22Rv1 (cell line): Measurements from ENCODE around the gene CDC42BPB.
A peak's percentile ranks its signal among the peaks of the same experiment; 100 is the strongest.

Experiments
- H3K27ac ChIP-seq: fragments of 450-650 bp; 2 replicates; pipeline ENCODE4 v1.5.1; 2017
- CTCF ChIP-seq: fragments of 450-650 bp; IDR thresholded peaks from 2 replicates; pipeline ENCODE4 v1.5.1; 2017; ENCODE audit warnings: mild to moderate bottlenecking
- ZFX ChIP-seq: fragments of 450-650 bp; IDR thresholded peaks from 2 replicates; pipeline ENCODE4 v1.6.1; 2017; ENCODE audit warnings: antibody characterized with exemption, borderline replicate concordance

CDC42BPB gene

GRCh38 chr14:103085106-103086091, 28.1 kb upstream of the CDC42BPB start:
- TF ChIP-seq CTCF: peak; percentile 80
- no peak for TF ChIP-seq ZFX
- H3K27ac ChIP-seq: no peak overlapping the region

DNA sequence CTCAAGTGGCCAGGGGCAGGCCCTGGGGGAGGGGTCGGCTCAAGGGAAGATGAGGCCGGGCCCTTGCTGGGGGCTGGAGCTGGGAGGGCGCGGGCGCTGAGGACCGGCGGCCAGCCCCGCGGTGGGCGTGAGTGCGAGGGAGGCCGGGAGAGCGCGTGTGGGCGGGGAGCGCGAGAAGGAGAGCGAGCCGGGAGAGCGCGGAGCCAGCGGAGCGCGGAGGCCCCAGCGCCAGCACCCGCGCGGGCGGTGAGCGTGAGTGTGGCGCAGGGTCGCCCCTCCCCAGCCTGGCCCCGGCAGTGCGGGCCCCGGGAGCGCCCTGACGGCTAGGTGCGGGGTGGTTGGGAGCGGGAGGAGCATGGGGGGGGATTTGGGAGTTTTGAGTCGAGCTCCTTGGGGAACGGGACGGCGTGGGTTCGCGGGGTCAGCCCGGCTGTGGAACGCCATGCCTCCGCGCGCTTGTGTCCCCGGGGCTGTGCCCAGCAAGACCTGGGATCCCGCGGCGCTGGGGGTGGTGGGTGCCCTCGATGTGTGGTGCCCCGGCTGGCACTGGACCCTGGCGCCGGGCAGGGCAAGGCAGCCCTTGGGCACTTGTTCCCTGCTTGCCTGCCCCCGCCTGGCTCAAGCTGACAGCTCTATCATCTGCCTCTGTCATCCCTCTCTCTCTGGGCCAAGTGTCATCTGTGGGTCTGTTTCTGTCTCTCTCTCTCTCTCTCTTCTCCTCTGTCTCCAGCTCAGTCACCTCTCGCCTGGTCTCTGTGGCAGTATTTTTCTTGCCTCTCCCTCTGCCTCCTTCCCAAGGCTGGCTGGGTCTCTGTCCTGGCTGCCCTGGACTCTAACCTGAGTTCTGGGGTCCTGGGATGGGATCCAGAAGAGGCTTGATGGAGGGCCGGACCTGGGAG, 26.9 kb upstream of the CDC42BPB start, which contains the start of gene LBHD2:
Gene LBHD2 (plus strand): TSS at position 190 of the 899 bp plus-strand sequence. CDS start 1,803 bp downstream, outside the sequence.
- TF ChIP-seq ZFX: no peak
- no peak for TF ChIP-seq CTCF
- no peak within 1 kb of the TSS for H3K27ac ChIP-seq

DNA sequence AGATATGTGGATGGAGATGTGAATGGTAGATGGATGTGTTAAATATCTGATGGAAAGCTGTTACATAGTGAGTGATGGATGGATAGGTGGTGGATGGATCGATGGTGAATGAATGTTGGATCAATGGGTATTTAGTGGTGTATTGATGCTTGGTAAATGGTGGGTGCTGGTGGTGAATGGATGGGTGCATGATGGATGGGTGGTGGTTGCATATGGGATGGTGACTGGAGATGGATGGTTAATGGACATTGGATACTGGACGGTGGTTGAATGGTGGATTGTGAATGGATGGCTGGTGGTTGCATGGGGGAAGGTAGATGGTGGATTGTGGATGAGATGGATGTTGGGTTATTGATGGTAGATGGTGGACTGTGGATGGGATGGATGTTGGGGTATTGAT, 24.6 kb upstream of the CDC42BPB start:
- TF ChIP-seq ZFX (no peak), CTCF (no peak)
- H3K27ac ChIP-seq: no peak overlapping the region

GRCh38 chr14:103078860-103079587, 21.7 kb upstream of the CDC42BPB start:
- TF ChIP-seq CTCF: no peak
- no peak for TF ChIP-seq ZFX
- H3K27ac ChIP-seq: no peak overlapping the region

- TF ChIP-seq ZFX (no peak), CTCF (peak; percentile 79)
- no peak overlapping the region for H3K27ac ChIP-seq
Measured at GRCh38 chr14:103078420-103078749, 21.0 kb upstream of the CDC42BPB start.

GRCh38 chr14:103074729-103075367, 17.5 kb upstream of the CDC42BPB start:
- TF ChIP-seq CTCF (no peak), ZFX (no peak)
- no peak overlapping the region for H3K27ac ChIP-seq
